IPS-18a (cell line): ENCODE data around the gene GRM5.

Source experiments
- H3K27ac ChIP-seq: one replicate; pipeline ENCODE4 v1.5.1; 2013; ENCODE audit warnings: low read length
- H3K27me3 ChIP-seq: one replicate; pipeline ENCODE4 v1.6.1; 2013; ENCODE audit warnings: mild to moderate bottlenecking, low read length; ENCODE audit not compliant: control insufficient read depth, insufficient read depth
- H3K36me3 ChIP-seq: one replicate; pipeline ENCODE4 v1.6.1; 2013; ENCODE audit warnings: low read depth, low read length; ENCODE audit not compliant: control insufficient read depth
- H3K4me1 ChIP-seq: one replicate; pipeline ENCODE4 v1.6.1; 2013; ENCODE audit warnings: low read depth, low read length; ENCODE audit not compliant: control insufficient read depth
- H3K4me3 ChIP-seq: one replicate; pipeline ENCODE4 v1.5.1; 2013; ENCODE audit warnings: low read length
- H3K9ac ChIP-seq: one replicate; pipeline ENCODE4 v1.6.1; 2013; ENCODE audit warnings: mild to moderate bottlenecking, low read length, moderate library complexity
- H3K9me3 ChIP-seq: one replicate; pipeline ENCODE4 v1.6.1; 2013; ENCODE audit warnings: low read depth, low read length; ENCODE audit not compliant: control insufficient read depth

The GRM5 gene

DNA sequence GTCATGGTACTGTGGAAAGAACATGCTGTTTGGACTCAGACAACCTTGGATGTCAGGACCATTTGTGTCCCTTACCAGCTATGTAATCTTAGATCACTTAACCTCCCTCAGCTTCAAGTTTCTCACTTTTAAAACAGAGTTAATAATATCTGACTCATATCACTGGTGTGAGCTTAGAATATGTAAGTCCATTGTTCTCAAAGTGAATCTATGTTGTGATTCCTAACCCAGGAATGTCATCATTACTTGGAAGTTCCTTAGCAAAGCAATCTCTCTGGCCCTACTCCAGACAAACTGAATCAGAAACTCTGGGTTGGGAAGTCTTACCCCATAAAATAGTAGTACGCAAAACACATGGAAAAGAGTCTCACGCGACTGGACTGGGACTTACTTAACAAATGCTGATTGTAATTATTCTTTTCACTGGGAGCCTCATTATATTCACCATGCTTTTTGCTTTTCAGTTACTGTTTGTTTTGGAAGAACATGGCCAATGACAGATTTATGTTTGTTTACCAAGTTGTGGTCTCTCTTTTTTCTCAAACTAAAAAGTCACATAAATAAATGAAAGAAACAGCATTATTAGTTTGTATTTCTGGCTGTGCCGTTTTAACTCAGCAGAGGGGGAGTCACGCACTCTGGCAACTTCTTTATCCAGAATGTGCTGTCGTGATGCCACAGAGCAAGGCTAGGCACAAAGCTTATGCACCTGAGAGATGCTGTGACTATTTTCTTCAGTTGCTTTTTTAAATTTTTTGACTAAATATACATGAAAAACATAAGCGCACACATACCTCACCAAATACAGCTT, 510.6 kb downstream of the GRM5 start:
- H3K36me3 ChIP-seq, result no peaks in the 10 kb centered on the region
- no peak overlapping the region for H3K9ac ChIP-seq
- peaks cover 4% of the 10 kb centered on the region for H3K4me1 ChIP-seq
- H3K27ac ChIP-seq, result no peak overlapping the region
- H3K27me3 ChIP-seq, result no peaks in the 10 kb centered on the region
- no peak overlapping the region for H3K4me3 ChIP-seq
- no peaks in the 10 kb centered on the region for H3K9me3 ChIP-seq

DNA sequence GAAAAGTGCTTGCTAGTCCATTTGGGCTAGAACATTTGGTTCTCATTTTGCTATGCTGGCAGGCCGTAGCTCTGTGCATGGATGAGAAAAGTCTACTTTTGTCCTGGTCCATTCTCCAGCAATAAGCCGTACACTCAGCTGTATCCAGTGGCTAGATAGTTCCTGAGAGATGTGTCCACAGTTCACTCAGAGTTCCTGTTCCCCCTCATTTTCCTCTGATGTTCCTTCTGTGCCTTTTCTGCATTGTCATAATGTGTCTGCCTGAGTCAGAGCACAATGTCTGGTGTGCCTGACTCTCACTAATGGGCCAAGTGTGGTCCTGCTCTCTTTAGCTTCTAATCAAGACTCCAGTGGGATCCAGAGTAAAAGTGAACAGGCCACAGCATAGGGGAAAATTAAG, 512.6 kb downstream of the GRM5 start:
- Histone ChIP-seq H3K9me3 (no peaks in the 10 kb centered on the region), H3K27me3 (no peaks in the 10 kb centered on the region), H3K9ac (no peak overlapping the region), H3K36me3 (no peaks in the 10 kb centered on the region), H3K4me3 (no peak overlapping the region), H3K27ac (no peak overlapping the region), H3K4me1 (peaks cover 4% of the 10 kb centered on the region)

DNA sequence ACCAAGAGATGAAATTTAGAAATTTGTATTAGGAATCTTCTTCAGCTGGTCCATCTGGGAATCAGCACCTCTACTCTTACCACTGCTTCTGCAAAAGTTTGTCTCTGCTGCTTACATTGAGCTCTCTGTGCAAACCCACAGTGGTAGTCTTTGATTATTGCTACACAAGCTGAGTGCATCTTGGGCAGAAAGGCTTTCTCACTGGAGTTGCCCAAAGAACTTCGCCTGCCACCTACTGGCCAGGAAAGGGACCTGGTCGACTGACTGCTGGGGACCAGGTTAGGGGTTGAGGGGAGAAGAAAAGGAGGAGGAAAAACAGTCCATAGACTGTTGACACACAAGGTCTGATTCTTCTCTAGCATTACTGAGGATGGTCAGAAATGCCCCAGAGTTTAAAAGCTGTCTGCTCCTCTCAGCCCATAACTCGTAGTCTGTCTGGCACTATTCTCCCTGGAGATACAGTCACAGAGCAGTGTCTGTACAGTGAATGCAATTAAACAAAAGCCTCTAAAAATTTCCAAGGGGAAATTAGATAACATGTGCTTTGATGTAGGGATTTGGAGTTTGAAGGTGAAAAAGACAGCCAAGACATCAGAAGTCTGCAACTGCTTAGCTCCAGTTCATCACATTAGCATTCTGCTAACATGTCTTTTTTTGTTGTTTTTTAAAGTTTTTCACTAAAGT, 513.3 kb downstream of the GRM5 start:
- H3K27ac ChIP-seq, result no peak overlapping the region
- no peak overlapping the region for H3K9ac ChIP-seq
- H3K4me1 ChIP-seq, result peaks cover 4% of the 10 kb centered on the region
- H3K27me3 ChIP-seq, result no peaks in the 10 kb centered on the region
- H3K9me3 ChIP-seq, result no peaks in the 10 kb centered on the region
- no peak overlapping the region for H3K4me3 ChIP-seq
- H3K36me3 ChIP-seq, result no peaks in the 10 kb centered on the region

- Histone ChIP-seq H3K9me3 (no peaks in the 10 kb centered on the region), H3K36me3 (no peaks in the 10 kb centered on the region), H3K4me1 (peaks cover 3% of the 10 kb centered on the region), H3K4me3 (no peak overlapping the region), H3K27me3 (no peaks in the 10 kb centered on the region), H3K9ac (no peak overlapping the region), H3K27ac (no peak overlapping the region)
These were observed 521.0 kb downstream of the GRM5 start for GRCh38 chr11:88544656-88545280.

- Histone ChIP-seq H3K9me3 (no peaks in the 10 kb centered on the region), H3K9ac (no peak overlapping the region), H3K36me3 (no peaks in the 10 kb centered on the region), H3K4me1 (peaks cover 3% of the 10 kb centered on the region), H3K27ac (no peak overlapping the region), H3K4me3 (no peak overlapping the region), H3K27me3 (no peaks in the 10 kb centered on the region)
These were observed 521.7 kb downstream of the GRM5 start for GRCh38 chr11:88543902-88544655.

GRCh38 chr11:88541006-88541405, 524.8 kb downstream of the GRM5 start:
- H3K9ac ChIP-seq, result no peak overlapping the region
- H3K9me3 ChIP-seq, result no peaks in the 10 kb centered on the region
- H3K36me3 ChIP-seq, result no peaks in the 10 kb centered on the region
- H3K4me3 ChIP-seq, result no peak overlapping the region
- peaks cover 3% of the 10 kb centered on the region for H3K4me1 ChIP-seq
- no peaks in the 10 kb centered on the region for H3K27me3 ChIP-seq
- H3K27ac ChIP-seq, result no peak overlapping the region

DNA sequence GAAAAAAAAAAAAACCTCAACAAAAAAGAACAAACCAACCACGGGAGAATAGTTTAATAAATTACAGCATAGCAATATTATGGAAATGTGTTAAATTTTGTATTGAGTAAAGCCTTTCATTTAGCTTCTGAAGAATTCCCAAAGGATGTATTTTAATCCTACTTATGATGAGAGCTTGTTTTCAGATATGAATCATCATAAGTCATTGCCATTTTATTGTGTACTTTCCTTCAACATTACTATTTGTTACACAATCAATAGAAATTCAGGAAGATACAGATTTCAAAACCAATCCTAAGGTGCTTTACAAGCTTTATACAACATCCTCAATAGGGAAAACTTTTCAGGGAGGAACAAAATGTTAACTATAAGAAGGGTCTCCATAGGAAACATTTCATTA, 527.7 kb downstream of the GRM5 start:
- no peaks in the 10 kb centered on the region for H3K27me3 ChIP-seq
- H3K4me3 ChIP-seq, result no peak overlapping the region
- H3K9ac ChIP-seq, result no peak overlapping the region
- no peaks in the 10 kb centered on the region for H3K4me1 ChIP-seq
- no peaks in the 10 kb centered on the region for H3K9me3 ChIP-seq
- no peak overlapping the region for H3K27ac ChIP-seq
- H3K36me3 ChIP-seq, result no peaks in the 10 kb centered on the region

DNA sequence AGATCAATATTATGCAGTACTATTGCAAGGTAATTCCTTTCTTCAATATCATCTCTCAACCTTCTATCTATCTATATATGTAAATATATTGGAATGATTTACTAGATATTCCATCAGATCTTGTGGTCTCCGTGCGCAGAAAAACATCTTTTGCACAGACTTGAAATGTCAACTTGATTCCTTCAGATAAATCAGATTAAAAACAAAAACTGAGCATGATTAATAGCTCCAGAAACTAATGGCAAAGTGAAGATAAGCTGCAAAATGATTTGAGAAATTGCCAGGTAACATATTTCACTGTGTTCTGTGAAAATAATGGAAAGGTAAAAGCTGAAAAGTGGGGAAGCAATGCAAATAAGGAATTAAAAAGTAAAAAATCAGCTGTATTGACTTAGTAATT, 528.2 kb downstream of the GRM5 start:
- Histone ChIP-seq H3K27me3 (no peaks in the 10 kb centered on the region), H3K4me1 (no peaks in the 10 kb centered on the region), H3K36me3 (no peaks in the 10 kb centered on the region), H3K27ac (no peak overlapping the region), H3K9me3 (no peaks in the 10 kb centered on the region), H3K9ac (no peak overlapping the region), H3K4me3 (no peak overlapping the region)

DNA sequence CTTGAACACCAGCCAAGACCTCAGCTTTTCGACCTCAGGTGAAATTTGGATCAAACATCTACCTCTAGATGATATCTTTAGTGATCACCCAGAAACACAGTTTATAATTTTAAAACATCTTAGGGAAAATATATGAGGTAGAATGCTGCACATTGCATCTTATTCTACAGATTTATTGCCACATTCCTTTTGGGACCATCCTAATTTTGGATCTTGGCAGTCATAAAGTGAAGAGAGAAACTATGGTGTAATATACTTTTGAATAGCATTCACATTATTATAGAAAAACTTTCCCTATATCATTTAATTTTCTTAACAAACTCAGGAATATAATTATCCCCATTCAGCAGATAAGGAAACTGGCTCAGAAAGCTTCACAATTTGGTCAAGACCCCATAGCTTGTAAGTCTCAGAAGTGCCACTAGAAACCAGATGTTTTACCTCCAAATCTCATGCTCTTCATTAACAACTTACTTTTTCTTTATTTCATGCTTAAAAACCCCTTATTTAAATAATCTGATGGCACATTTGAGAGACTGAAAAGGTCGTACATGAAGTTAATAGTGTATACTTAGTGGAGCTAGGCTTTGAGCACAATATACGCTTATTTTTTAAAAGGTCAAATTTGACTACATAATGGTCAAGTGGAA, 529.0 kb downstream of the GRM5 start:
- H3K4me3 ChIP-seq, result no peak overlapping the region

GRCh38 chr11:88535916-88536547, 529.8 kb downstream of the GRM5 start:
- H3K9me3 ChIP-seq, result no peaks in the 10 kb centered on the region
- H3K4me3 ChIP-seq, result no peak overlapping the region
- no peaks in the 10 kb centered on the region for H3K4me1 ChIP-seq
- H3K27ac ChIP-seq, result no peak overlapping the region
- no peak overlapping the region for H3K9ac ChIP-seq
- H3K27me3 ChIP-seq, result no peaks in the 10 kb centered on the region
- no peaks in the 10 kb centered on the region for H3K36me3 ChIP-seq

More for the DNA sequence above, 529.0 kb downstream of the GRM5 start:
- Histone ChIP-seq H3K4me1 (no peaks in the 10 kb centered on the region), H3K9me3 (no peaks in the 10 kb centered on the region), H3K27me3 (no peaks in the 10 kb centered on the region), H3K9ac (no peak overlapping the region), H3K27ac (no peak overlapping the region), H3K36me3 (no peaks in the 10 kb centered on the region)
